CD4-positive, alpha-beta T cell treated with Interleukin-6 for 4 hours (primary cell): Measurements from ENCODE around the gene EFTUD2.
A peak's percentile ranks its signal among the peaks of the same experiment; 100 is the strongest.

Source experiments
- DNase-seq: peaks from one replicate; pipeline ENCODE4 v3.0.0-alpha.2; 2020; ENCODE audit warnings: mixed read lengths

EFTUD2 gene

GRCh38 chr17:44925731-44926697, 26.8 kb upstream of the EFTUD2 start:
- DNase-seq = no peak

GRCh38 chr17:44924107-44924544, 24.9 kb upstream of the EFTUD2 start:
- DNase-seq = no peak

- DNase-seq = no peak
These were observed 23.7 kb upstream of the EFTUD2 start for GRCh38 chr17:44922746-44923470.

GRCh38 chr17:44922136-44922535, 22.9 kb upstream of the EFTUD2 start:
- no peak for DNase-seq

- DNase-seq = no peak
These were observed 22.1 kb upstream of the EFTUD2 start for GRCh38 chr17:44921122-44921882.

- no peak for DNase-seq
These were observed 21.3 kb upstream of the EFTUD2 start for GRCh38 chr17:44920565-44920940.

GRCh38 chr17:44919885-44920564, 20.8 kb upstream of the EFTUD2 start:
- DNase-seq = peak; percentile 67

GRCh38 chr17:44919411-44919810, 20.2 kb upstream of the EFTUD2 start:
- no peak for DNase-seq

GRCh38 chr17:44918006-44918405, 18.8 kb upstream of the EFTUD2 start:
- DNase-seq = no peak

- DNase-seq = no peak
These were observed 18.2 kb upstream of the EFTUD2 start for GRCh38 chr17:44917456-44917855.

GRCh38 chr17:44916781-44917241, 17.6 kb upstream of the EFTUD2 start:
- DNase-seq = no peak

- DNase-seq = no peak
These were observed 16.9 kb upstream of the EFTUD2 start for GRCh38 chr17:44915862-44916780.

GRCh38 chr17:44915321-44915726, 16.1 kb upstream of the EFTUD2 start, which contains the start of gene GFAP:
Gene GFAP, minus strand, starts transcription at chr17:44915500. Its CDS starts 14 bp downstream, at chr17:44915486.
- DNase-seq = no peak

GRCh38 chr17:44914698-44915271, 15.5 kb upstream of the EFTUD2 start:
- DNase-seq = no peak

- DNase-seq = no peak
These were observed 14.9 kb upstream of the EFTUD2 start for GRCh38 chr17:44914148-44914547.

- DNase-seq = no peak
These were observed 14.4 kb upstream of the EFTUD2 start for GRCh38 chr17:44913676-44914075.

- no peak for DNase-seq
These were observed 13.7 kb upstream of the EFTUD2 start for GRCh38 chr17:44912763-44913544.

- peak; percentile 61 for DNase-seq
These were observed 12.1 kb upstream of the EFTUD2 start for GRCh38 chr17:44911133-44912001.
